NOMO-1 (cell line): ENCODE data around the gene CRACR2A.

ENCODE experiments used
- DNase-seq, 2 experiments: peaks; one replicate each; lab custom pipeline; 2025; ENCODE audit not compliant: unreplicated experiment in 2 of 2; lab: John Stamatoyannopoulos, UW

Gene CRACR2A

GRCh38 chr12:3727354-3727753 is 25.6 kb downstream of the CRACR2A start:
- DNase-seq, result no peak

- DNase-seq, result no peak
These were observed 26.5 kb downstream of the CRACR2A start for GRCh38 chr12:3726456-3726855.

- DNase-seq, result no peak
These were observed 27.4 kb downstream of the CRACR2A start for GRCh38 chr12:3725388-3726115.

GRCh38 chr12:3723916-3724805 is 28.7 kb downstream of the CRACR2A start:
- DNase-seq, result no peak

- no peak for DNase-seq
These were observed 30.5 kb downstream of the CRACR2A start for GRCh38 chr12:3722368-3722767.

GRCh38 chr12:3720772-3721171 is 32.1 kb downstream of the CRACR2A start:
- no peak for DNase-seq

- DNase-seq, result peak; percentile 27 to 40
These were observed 34.8 kb downstream of the CRACR2A start for GRCh38 chr12:3718100-3718499.

- DNase-seq, result no peak
These were observed 35.5 kb downstream of the CRACR2A start for GRCh38 chr12:3717283-3717898.

GRCh38 chr12:3715999-3716398 is 36.9 kb downstream of the CRACR2A start:
- no peak for DNase-seq

GRCh38 chr12:3713947-3714346 is 39.0 kb downstream of the CRACR2A start:
- no peak for DNase-seq

GRCh38 chr12:3713483-3713882 is 39.4 kb downstream of the CRACR2A start:
- DNase-seq, result no peak

GRCh38 chr12:3712209-3712992 is 40.5 kb downstream of the CRACR2A start:
- DNase-seq, result no peak

GRCh38 chr12:3705354-3705675 is 47.6 kb downstream of the CRACR2A start:
- DNase-seq, result no peak

GRCh38 chr12:3704512-3705353 is 48.2 kb downstream of the CRACR2A start:
- DNase-seq, result peak in 1 of 2 experiments; percentile 42

- no peak for DNase-seq
These were observed 52.0 kb downstream of the CRACR2A start for GRCh38 chr12:3700861-3701260.

- no peak for DNase-seq
These were observed 54.5 kb downstream of the CRACR2A start for GRCh38 chr12:3698218-3698974.

GRCh38 chr12:3697311-3697870 is 55.5 kb downstream of the CRACR2A start:
- no peak for DNase-seq

GRCh38 chr12:3694673-3695072 is 58.2 kb downstream of the CRACR2A start:
- no peak for DNase-seq
